Measurements from ENCODE around the gene ATP6V0B.

Gene ATP6V0B

DNA sequence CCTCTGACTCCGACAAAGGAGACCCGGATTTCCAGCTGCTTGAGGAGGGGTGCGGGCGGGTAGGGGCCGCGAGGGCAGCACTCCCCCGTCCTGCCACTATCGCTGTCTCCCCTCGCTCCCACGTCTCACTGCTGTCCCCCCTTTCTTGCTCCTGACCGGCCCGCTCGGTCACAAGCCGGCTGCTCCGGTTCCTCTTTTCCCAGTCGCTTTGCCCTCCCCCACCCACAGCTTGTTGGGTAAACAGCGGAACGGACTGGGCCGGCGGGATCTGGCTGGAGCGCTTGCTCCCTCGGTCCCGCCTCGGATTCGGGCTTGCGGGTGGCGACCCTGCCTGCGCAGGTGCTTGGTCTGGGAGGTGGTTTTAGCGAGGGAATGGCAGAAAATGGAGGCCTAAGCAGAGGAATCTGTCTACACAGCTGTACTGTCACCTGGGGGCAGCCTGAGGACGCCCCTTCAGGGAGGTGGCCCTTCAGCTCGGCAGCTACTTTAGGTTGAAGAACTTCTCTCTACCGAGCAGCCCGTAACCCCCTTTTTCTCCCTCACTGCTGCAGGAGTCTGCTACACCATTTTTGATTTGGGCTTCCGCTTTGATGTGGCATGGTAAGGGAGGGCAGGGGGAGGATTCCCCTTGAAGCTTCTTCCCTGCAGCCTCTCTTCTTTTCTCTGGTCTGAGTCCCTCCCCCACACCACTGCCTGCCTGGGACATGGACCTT is 645 bp downstream of the ATP6V0B start:
- Histone ChIP-seq H3K4me3 (replicated peaks; ENCODE audit: insufficient read depth, low read length) (peak overlapping the region; percentile 75), H3K27ac (replicated peaks) (peak overlapping the region; percentile 99), H3K27me3 (ENCODE audit: insufficient read depth, poor library complexity, severe bottlenecking) (no peaks in the 10 kb centered on the region)
- DNase-seq (ENCODE audit: low read depth in 1 of 2, low spot score in 1 of 2), result peak in 1 of 2 experiments; percentile 89
- TF ChIP-seq GABPA (IDR thresholded peaks at IDR 0.05; ENCODE audit: low read depth) (no peak; the same call in 1 of the 2 replicates), SPI1 (IDR thresholded peaks at IDR 0.05; ENCODE audit: borderline replicate concordance, low read depth) (peak; percentile 96), POLR2AphosphoS5 (IDR thresholded peaks at IDR 0.05; ENCODE audit: low read depth) (peak; percentile 64)
- TF ChIP-seq, protein P1, sequence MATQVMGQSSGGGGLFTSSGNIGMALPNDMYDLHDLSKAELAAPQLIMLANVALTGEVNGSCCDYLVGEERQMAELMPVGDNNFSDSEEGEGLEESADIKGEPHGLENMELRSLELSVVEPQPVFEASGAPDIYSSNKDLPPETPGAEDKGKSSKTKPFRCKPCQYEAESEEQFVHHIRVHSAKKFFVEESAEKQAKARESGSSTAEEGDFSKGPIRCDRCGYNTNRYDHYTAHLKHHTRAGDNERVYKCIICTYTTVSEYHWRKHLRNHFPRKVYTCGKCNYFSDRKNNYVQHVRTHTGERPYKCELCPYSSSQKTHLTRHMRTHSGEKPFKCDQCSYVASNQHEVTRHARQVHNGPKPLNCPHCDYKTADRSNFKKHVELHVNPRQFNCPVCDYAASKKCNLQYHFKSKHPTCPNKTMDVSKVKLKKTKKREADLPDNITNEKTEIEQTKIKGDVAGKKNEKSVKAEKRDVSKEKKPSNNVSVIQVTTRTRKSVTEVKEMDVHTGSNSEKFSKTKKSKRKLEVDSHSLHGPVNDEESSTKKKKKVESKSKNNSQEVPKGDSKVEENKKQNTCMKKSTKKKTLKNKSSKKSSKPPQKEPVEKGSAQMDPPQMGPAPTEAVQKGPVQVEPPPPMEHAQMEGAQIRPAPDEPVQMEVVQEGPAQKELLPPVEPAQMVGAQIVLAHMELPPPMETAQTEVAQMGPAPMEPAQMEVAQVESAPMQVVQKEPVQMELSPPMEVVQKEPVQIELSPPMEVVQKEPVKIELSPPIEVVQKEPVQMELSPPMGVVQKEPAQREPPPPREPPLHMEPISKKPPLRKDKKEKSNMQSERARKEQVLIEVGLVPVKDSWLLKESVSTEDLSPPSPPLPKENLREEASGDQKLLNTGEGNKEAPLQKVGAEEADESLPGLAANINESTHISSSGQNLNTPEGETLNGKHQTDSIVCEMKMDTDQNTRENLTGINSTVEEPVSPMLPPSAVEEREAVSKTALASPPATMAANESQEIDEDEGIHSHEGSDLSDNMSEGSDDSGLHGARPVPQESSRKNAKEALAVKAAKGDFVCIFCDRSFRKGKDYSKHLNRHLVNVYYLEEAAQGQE (IDR thresholded peaks at IDR 0.05; ENCODE audit: insufficient replicate concordance, low read depth), result no peak
- TF ChIP-seq, protein P2, sequence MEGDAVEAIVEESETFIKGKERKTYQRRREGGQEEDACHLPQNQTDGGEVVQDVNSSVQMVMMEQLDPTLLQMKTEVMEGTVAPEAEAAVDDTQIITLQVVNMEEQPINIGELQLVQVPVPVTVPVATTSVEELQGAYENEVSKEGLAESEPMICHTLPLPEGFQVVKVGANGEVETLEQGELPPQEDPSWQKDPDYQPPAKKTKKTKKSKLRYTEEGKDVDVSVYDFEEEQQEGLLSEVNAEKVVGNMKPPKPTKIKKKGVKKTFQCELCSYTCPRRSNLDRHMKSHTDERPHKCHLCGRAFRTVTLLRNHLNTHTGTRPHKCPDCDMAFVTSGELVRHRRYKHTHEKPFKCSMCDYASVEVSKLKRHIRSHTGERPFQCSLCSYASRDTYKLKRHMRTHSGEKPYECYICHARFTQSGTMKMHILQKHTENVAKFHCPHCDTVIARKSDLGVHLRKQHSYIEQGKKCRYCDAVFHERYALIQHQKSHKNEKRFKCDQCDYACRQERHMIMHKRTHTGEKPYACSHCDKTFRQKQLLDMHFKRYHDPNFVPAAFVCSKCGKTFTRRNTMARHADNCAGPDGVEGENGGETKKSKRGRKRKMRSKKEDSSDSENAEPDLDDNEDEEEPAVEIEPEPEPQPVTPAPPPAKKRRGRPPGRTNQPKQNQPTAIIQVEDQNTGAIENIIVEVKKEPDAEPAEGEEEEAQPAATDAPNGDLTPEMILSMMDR (IDR thresholded peaks at IDR 0.05; ENCODE audit: insufficient read depth, low read length), result no peak

DNA sequence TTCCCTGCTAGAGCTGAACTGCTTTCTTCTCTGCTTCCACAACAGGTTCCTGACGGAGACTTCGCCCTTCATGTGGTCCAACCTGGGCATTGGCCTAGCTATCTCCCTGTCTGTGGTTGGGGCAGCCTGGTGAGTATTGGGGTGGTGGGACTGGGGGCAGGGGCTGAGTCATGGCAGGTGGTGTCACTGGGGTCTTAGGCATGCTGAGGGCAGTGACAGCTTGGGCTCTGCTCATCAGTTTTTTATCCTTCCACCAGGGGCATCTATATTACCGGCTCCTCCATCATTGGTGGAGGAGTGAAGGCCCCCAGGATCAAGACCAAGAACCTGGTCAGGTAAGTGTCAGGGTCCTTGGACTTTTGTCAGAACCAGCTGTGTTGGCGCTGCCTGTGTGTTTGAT is 1.3 kb downstream of the ATP6V0B start:
- peak in 1 of 2 experiments; percentile 39 for DNase-seq (ENCODE audit: low read depth in 1 of 2, low spot score in 1 of 2)
- no peak for TF ChIP-seq SPI1 (IDR thresholded peaks at IDR 0.05; ENCODE audit: borderline replicate concordance, low read depth)
- TF ChIP-seq GABPA (IDR thresholded peaks at IDR 0.05; ENCODE audit: low read depth), result no peak
- no peak for TF ChIP-seq POLR2AphosphoS5 (IDR thresholded peaks at IDR 0.05; ENCODE audit: low read depth)
- TF ChIP-seq, protein P2 (IDR thresholded peaks at IDR 0.05; ENCODE audit: insufficient read depth, low read length), result no peak
- TF ChIP-seq, protein P1 (IDR thresholded peaks at IDR 0.05; ENCODE audit: insufficient replicate concordance, low read depth), result no peak
- Histone ChIP-seq H3K27me3 (ENCODE audit: insufficient read depth, poor library complexity, severe bottlenecking) (no peaks in the 10 kb centered on the region), H3K27ac (replicated peaks) (peak overlapping the region; percentile 99), H3K4me3 (replicated peaks; ENCODE audit: insufficient read depth, low read length) (peak overlapping the region; percentile 75)

DNA sequence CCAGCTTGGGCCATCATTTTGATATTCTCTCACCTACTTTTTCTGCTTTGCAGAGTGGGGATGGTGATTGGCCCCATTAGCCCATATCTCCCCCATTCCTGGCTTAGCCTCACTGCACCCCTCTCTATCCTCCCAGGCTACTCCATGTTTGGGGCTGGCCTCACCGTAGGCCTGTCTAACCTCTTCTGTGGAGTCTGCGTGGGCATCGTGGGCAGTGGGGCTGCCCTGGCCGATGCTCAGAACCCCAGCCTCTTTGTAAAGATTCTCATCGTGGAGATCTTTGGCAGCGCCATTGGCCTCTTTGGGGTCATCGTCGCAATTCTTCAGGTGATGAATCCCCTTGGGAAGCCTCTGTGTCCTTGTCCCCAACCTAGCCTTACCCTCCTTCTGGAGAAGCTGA is 2.1 kb downstream of the ATP6V0B start:
- Histone ChIP-seq H3K27me3 (ENCODE audit: insufficient read depth, poor library complexity, severe bottlenecking) (no peaks in the 10 kb centered on the region), H3K27ac (replicated peaks) (no peak overlapping the region), H3K4me3 (replicated peaks; ENCODE audit: insufficient read depth, low read length) (peak overlapping the region; percentile 75)
- TF ChIP-seq POLR2AphosphoS5 (IDR thresholded peaks at IDR 0.05; ENCODE audit: low read depth), result 0 out of 2 replicates have a peak, but pooled peaks have one; percentile 19
- TF ChIP-seq GABPA (IDR thresholded peaks at IDR 0.05; ENCODE audit: low read depth), result no peak
- TF ChIP-seq, protein P2 (IDR thresholded peaks at IDR 0.05; ENCODE audit: insufficient read depth, low read length), result no peak
- no peak for DNase-seq (ENCODE audit: low read depth in 1 of 2, low spot score in 1 of 2)
